GM12891 (cell line): ENCODE measurements around the gene TMOD4.

ENCODE experiments used
- PAX5 ChIP-seq: IDR thresholded peaks from 2 replicates; pipeline ENCODE4 v1.6.1; 2011; ENCODE audit warnings: low read length, moderate library complexity, mild to moderate bottlenecking; ENCODE audit not compliant: insufficient read depth, severe bottlenecking
- POLR2A ChIP-seq: IDR thresholded peaks from 2 replicates; pipeline ENCODE4 v1.6.1; 2011; ENCODE audit warnings: low read depth, low read length, control low read depth
- POLR2AphosphoS5 ChIP-seq: IDR thresholded peaks from 2 replicates; pipeline ENCODE4 v1.6.1; 2011; ENCODE audit warnings: low read depth, low read length, control low read depth
- POU2F2 ChIP-seq: IDR thresholded peaks from 2 replicates; pipeline ENCODE4 v1.6.1; 2011; ENCODE audit warnings: low read depth, mild to moderate bottlenecking, control low read depth, low read length, moderate library complexity
- SPI1 ChIP-seq: IDR thresholded peaks from 2 replicates; pipeline ENCODE4 v1.6.1; 2011; ENCODE audit warnings: low read depth, low read length, control low read depth
- TAF1 ChIP-seq: IDR thresholded peaks from 2 replicates; pipeline ENCODE4 v1.6.1; 2011; ENCODE audit warnings: low read depth, low read length, control low read depth

DNA sequence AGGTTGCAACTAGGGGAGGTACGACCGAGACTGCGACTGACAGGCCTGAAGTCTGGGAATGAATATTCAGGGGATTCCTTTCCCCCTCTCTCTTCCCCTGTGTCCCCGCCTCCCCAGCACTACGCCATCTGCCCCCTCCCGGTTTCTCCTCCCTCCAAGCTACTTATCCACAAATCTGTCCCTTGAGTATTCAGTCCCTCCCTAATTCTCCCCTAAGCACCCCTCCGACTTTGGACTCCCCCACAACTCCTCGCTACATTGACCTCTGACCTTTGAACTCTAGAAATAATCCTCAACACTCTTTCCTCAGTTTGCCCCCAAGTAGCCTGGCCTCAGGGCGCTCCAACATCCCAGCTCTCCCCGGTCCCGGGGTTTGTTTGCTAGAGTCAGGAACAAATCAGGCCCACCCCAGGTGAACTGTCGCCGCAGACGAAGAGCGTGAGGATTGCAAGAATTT, 10.5 kb downstream of the TMOD4 start:
- no peak for TF ChIP-seq POLR2A
- no peak for TF ChIP-seq POLR2AphosphoS5
- no peak for TF ChIP-seq TAF1
- no peak for TF ChIP-seq SPI1
- no peak for TF ChIP-seq PAX5
- no peak for TF ChIP-seq POU2F2
